AG20443 (cell line): Measurements from ENCODE around the gene ZNF440.
"Not testable (repeated sequence)": the region's sequence is repeated elsewhere in the genome, so short reads cannot be mapped to it uniquely, and the experiment has no call there.

Experiments used
- DNase-seq: peaks from one replicate; pipeline ENCODE4 v3.0.0; 2012; ENCODE audit warnings: low spot score, mixed read lengths

ZNF440 gene

DNA sequence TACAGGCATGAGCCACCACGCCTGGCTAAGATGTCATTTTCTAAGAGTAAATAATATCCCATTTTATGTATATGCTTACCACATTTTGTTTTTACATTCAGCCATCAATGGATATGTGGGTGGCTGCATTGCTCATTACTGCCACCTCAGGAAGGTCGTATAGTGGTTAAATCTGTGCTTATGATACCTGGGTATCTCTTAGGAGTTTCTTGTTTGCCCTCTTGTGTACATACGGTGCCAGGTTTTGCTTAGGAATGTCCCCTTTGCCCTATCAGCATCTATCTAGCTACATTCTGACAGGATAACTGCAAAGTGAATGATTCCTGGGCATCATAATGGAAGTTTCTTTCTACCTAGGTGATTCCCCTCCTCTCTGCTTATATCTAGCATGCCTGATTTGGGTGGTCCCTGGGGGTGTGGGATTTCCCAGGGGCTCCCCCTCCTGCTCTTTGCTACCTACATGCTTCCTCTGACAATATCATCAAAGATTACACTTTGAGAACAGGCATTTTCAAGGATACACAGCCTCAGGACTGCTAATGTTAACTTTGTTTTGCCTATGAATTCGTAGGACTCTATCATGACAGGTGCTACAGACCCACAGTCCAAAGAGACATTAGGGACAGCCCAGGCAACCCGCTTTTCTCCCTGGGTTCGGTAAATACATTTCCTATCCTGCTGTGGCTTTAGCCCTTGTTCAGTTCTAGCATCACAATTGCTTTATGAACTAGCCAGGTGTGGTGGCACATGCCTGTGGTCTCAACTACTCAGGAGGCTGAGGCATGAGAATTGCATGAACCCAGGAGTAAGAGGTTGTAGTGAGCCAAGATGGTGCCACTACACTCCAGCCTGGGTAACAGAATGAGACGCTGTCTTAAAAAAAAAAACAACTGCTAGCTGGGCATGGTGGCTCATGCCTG lies 15.1 kb downstream of the ZNF440 start:
- DNase-seq, result not testable (repeated sequence)

DNA sequence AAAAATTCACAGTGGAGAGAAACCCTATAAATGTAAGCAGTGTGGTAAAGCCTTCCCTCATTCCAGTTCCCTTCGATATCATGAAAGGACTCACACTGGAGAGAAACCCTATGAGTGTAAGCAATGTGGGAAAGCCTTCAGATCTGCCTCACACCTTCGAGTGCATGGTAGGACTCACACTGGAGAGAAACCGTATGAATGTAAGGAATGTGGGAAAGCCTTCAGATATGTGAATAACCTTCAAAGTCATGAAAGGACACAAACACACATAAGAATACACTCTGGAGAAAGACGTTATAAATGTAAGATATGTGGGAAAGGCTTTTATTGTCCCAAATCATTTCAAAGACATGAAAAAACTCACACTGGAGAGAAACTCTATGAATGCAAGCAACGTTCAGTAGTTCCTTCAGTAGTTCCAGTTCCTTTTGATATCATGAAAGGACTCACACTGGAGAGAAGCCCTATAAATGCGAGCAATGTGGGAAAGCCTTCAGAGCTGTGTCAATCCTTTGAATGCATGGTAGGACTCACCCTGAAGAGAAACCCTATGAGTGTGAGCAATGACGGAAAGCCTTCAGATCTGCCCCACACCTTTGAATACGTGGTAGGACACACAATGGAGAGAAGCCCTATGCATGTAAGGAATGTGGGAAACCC lies 18.3 kb downstream of the ZNF440 start:
- DNase-seq, result no peak

DNA sequence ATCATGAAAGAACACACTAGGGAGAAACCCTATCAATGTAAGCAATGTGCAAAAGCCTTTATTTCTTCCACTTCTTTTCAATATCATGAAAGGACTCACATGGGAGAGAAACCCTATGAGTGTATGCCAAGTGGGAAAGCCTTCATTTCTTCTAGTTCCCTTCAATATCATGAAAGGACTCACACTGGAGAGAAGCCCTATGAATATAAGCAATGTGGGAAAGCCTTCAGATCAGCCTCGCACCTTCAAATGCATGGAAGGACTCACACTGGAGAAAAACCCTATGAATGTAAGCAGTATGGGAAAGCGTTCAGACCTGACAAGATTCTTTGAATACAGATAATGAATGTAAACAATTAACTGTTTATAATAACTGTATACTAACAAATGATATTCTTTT lies 19.5 kb downstream of the ZNF440 start:
- no peak for DNase-seq

DNA sequence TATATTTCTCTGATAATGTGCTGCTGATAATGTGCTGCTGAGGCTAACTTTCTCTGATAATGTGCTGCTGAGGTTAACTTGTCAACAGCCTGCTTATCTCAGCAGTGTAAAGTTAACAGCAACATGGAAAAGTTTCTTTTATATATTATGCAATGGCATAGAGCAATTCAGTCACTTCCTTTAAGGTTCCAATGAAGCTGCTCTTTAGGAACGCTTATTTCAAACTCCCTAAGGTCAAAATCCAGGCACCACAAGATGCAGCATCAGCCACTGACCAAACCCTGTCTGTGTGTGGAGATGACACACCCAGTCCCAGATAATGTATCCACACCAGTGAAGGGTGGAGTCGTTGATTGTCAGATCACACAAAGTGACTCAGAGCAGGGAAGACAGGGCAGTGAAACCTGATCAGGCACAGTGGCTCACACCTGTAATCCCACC lies 21.6 kb downstream of the ZNF440 start:
- not testable (repeated sequence) for DNase-seq

DNA sequence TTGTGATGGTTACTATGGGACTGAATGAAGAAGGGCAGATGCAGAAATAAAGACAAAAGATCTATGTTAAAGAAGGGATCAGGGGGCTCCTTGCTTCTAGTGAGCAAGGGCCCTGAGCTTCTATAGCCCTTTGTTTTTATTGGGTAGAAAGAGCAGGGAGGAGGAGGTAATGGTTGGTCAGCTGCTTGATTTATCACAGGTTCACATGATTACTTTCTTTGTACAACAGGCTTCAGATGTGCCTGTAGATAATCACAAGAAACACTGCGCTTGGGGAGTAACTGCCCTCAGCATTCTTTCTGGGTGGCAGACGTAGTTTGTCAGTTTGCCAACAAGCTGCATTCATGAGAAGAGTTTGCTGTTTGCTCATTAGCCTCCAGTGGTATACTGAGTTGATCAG lies 29.6 kb downstream of the ZNF440 start:
- no peak for DNase-seq

DNA sequence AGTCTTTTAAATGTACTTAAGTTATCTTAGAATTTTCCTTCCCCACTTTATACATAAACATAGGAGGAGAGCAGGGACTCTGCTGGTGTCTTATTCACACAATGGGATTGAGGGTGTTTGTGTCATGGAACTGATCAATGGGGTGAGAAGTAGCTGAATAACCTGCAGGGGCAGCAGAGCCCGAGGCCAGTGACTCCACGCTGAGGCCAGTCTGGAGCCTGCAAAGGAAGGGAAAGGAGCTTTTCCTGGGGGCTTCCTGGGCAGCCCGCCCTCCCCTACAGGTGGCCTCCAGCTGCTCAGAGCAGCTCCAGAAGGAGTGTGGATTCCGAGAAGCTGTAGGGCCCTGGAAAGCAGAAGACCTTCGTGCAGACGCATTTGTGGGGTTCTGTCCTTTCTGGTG lies 33.5 kb downstream of the ZNF440 start:
- peak; percentile 7 for DNase-seq

DNA sequence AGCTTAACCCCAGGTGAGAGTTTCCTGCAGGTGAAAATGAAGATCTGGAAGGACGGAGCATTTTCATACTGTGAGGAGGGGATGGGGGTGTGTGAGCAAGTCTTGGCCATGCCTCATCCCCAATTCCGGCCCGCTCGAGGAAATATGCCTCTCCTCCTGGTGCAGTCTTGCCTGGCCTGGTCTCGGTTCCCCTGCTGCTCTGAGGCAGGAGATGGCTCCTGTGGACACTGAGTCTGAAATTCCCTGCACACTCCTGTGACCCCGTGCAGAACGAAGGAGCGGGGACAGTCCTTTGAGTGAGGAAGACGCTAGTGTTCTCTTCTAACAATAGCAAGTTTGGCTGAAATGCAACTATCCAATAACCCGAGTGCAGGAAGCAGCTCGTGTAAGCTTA lies 34.1 kb downstream of the ZNF440 start:
- no peak for DNase-seq

DNA sequence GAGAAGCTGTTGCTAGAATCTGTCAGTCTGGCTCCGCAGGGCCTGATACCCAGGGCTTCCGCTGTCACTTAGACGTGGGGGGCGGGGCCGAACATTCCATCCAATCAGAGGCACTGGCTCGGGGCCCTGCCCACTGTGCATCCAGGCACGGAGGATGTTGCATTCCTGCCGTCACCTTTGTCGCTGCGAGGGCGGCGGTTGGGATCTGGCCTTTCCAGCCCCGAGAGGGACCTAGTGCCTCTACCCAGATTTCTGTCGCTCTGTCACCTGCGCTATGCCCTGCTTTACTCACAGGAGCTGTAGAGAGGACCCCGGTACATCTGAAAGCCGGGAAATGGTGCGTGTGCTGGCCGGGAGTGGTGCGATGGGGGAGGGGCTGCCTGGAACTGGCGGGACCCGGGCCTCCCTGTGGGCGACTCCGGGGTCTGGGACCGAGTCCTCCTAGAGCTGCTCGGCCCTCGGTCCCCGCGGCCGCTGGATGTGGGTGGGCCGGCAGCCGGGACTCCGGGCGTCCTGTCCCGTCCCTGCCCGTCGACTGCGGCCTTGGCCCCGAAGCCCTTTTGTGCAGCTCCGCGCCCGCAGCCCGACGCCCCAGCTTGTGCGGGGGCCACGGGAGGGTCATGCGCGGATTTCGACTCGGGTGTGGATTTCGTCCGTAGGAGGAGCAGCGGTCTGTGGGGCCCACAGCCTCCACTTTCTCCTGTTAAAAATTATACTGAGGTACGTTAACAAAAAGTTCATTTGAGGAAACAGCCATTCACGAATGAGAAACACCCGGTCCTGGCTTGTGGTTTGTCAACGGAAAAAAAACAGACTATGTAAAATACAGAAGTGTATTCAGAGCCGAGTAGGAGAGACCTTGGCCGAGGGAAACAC lies 34.8 kb downstream of the ZNF440 start, which contains the start of gene ZNF439:
Gene ZNF439 (plus strand): TSS at position 133 of the 876 bp plus-strand sequence. CDS start 142 bp downstream, at position 275.
- peak; percentile 94 for DNase-seq

DNA sequence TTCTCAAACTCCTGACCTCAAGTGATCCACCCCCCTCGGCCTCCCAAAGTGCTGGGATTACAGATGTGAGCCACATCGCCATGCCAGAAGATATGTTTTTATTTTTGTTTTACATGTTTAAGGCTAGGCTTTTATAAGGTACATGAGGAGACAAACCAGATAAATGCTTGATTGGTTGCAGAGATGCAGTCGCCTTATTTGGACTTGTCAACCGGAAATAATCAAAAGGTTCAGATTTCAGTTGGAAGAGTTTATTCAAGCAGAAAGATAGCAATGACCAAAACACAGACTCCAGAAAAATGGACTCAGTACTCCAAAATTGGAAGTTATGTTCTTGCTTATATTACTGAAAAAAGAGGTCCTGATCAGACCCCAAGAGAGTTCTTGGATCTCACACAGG lies 36.2 kb downstream of the ZNF440 start:
- DNase-seq, result not testable (repeated sequence)

DNA sequence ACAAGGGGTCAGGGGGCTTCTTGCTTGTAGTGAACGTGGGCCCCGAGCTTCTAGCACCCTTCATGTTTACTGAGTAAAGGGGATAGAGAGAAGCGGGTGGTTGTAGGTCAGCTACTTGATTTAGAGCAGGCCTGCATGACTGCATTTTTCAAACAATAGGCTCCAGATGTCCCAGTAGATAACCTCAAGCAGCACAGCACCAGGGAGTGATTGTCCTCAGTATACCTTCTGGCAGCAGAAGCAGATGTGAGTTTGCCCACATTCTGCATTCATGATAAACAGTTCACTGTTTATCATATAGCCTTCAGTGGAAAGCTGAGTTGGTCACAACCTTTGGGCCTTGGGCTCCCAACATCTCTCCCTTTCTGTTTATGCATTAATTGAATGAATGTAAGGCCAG lies 39.3 kb downstream of the ZNF440 start:
- DNase-seq, result no peak

DNA sequence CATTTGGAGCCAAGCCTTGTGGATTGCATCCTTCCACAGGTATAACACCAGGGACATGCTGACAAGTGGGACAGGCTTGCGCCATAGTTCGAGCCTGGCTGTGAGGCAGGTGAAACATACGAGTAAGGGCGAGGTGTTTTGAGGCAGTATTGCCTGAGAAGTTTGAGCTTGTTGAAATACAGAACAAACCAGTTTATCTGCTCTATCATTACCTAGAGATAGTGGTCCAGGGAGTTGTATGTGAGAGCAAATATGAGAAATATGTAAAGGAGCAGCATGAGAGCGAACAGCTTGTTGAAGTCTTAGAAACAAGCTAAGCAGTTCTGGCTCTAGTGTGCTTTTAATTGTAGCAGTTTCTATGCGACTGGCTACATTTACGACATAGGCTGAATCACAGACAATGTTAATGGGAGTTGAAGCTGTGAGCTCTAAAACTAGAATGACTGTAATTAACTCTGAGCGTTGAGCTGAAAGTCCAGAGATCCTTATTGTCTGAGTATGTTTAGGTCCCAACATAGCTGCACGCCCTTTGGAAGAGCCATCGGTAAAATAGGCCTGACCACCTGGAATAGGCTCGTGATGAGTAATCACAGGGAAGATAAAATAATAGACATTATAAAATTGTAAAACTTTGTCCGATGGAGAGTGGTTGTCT lies 42.6 kb downstream of the ZNF440 start:
- no peak for DNase-seq

DNA sequence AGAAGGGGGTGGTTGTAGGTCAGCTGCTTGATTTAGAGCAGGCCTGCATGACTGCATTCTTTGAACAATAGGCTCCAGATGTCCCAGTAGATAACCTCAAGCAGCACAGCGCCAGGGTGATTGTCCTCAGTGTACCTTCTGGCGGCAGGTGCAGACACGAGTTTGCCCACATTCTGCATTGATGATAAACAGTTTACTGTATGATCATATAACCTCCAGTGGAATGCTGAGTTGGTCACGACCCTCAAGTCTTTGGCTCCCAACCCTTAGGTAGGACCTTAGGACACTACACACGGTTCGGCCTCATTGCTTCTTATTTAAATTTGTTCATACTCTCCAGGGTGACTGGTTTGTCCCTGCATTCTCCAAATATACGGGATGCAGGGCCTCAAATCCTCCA lies 46.6 kb downstream of the ZNF440 start:
- DNase-seq, result no peak

DNA sequence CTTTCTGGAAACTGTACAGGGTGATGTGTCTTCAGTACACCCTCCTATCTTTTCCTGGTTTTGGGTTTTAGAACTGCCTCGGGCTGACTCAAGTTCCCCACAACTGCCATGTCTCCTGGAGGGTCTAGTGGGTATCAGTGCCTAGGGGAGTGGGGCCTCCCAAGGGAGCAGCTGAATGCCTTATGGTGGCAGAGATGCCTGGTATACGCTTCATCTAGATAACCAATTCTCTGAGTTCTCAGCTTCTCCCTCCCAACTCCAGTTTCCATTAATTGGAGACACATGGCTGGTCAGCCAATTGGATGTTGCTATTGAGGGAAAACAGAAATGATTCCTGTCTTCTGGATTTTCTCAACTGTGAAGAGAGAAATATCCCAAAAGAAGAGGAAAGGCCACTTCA lies 47.2 kb downstream of the ZNF440 start:
- DNase-seq, result no peak

DNA sequence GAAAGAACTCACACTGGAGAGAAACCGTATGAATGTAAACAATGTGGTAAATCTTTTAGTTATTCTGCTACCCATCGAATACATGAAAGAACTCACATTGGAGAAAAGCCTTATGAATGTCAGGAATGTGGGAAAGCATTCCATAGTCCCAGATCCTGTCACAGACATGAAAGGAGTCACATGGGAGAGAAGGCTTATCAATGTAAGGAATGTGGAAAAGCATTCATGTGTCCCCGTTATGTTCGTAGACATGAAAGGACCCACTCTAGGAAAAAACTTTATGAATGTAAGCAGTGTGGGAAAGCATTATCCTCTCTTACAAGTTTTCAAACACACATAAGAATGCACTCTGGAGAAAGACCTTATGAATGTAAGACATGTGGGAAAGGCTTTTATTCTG lies 53.7 kb downstream of the ZNF440 start:
- not testable (repeated sequence) for DNase-seq

DNA sequence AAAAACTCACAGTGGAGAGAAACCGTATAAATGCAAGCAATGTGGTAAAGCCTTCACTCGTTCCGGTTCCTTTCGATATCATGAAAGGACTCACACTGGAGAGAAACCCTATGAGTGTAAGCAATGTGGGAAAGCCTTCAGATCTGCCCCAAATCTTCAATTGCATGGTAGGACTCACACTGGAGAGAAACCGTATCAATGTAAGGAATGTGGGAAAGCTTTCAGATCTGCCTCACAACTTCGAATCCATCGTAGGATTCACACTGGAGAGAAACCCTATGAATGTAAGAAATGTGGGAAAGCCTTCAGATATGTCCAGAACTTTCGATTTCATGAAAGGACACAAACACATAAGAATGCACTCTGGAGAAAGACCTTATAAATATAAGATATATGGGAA lies 54.1 kb downstream of the ZNF440 start:
- DNase-seq, result no peak

DNA sequence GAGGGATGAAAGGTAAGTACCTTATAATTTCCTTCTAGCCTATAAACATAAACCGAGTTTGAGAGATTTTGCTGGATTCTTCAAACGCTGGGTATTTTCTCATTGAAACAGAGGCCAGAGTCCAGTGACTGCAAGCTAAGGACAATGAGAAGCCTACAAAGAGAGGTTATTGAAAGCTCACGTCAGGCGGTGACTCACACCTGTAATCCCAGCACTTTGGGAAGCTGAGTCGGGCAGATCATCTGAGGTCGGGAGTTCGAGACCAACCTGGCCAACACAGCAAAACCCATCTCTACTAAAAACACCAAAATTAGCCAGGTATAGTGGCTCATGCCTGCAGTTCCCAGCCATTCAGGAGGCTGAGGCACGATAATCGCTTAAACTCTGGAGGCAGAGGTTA lies 58.6 kb downstream of the ZNF440 start:
- DNase-seq, result no peak

DNA sequence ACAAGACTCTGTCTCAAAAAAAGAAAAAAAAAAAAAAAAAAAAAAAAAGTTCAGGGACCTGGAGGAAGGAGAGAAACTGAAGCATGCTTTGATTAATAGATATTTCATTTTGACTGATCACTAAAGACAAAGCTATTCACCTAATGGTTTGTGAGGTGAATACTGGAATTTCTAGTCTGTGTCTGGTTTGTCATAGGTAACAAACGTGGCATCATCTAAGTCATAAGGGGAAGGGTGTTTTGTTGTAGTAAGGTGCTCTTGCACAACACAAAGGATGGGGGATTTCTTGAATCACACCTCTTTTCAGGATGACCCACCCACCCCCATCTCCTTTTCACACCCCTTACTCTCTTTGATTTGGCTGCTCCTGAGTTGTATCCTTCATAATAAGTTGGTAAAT lies 59.7 kb downstream of the ZNF440 start:
- no peak for DNase-seq

DNA sequence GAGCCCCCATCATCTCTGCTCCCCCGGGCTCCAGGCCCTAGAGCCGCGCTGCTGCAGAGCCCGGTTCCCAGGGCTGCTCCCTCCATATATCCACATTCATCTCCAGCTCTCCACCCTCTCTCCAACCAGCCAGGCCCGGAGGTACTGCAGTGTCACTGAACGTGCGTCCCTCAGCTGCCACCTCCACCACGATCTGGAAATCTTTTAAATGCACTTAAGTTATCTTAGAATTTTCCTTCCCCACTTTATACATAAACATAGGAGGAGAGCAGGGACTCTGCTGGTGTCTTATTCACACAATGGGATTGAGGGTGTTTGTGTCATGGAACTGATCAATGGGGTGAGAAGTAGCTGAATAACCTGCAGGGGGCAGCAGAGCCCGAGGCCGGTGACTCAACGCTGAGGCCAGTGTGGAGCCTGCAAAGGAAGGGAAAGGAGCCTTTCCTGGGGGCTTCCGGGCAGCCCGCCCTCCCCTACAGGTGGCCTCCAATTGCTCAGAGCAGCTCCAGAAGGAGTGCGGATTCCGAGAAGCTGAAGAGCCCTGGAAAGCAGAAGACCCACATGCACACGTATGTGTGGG lies 65.7 kb downstream of the ZNF440 start:
- peak; percentile 17 for DNase-seq

DNA sequence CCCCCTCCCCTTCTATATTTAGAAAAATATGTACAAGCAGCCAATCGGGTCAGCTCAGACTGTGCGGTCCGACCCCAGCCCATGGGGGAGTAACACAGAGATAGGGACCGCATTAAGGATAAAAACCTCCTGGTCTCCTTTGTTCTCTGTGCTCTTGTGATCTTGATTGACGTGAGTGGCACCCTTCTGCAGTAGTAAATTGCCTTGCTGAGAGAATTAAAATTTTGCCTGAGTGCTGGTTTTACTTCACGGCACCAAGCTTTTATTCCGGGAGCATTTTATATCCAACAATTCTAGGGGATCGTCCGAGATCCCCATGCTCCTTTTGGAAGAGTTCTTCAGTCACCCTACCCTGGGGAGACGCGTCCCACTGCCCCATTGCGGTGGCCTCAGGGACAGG lies 66.5 kb downstream of the ZNF440 start:
- no peak for DNase-seq

DNA sequence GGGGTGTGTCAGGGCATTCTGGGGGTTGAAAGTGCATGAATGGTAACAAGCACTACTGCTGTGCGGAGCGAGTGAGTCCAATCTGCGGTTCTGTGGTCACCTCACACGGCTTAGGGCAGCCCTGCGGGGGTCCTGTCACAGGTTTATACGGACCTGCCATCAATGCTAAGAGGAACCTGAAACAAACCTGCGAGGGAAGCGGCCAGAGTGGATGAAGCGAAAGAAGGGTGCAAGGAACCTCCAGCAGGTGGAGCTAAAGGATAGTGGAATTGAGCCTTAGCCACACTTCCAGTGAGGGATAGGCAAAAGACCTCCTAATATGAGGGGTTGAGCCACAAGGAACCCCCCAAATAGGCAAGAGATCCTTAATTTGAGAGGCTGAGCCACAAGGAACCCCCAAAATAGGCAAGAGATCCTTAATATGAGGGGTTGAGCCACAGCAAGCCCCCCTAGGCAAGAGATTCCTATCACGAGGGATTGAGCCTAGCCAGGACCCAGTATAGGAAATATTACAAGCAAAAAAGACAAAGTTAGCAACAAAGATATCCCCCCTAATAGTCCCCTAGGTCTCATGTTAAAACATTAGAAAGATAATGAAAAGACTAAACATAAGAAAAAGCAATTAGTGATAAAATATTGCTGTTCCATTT lies 67.2 kb downstream of the ZNF440 start:
- peak; percentile 76 for DNase-seq

DNA sequence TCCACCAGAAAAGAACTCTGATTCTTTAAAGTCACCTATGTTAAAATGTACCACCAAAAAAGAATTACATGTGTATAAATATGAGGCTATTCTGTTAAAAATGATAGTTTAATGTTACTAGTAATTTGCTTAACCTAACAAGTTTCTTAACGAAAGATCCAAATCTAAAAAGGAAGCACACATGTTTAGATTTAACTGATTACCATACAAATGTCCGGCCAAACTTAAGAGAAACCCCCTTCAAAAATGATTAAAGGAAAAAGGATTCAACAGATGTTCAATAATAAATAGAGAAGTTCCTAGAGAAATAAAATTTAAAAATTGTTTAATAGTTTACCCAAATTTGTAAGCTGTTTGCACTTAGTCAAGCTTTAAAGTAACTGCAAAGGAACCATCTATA lies 68.5 kb downstream of the ZNF440 start:
- no peak for DNase-seq
